ENCODE results near the gene BPIFA2. TPM values are rescaled to one million over a fixed set of nuclear protein-coding genes. Genes with fewer than 3 reads are reported as not detected.

Gene BPIFA2
- total RNA-seq, 1 donor from 2014 or later: not detected

GRCh38 chr20:33165416-33166055 lies 2.4 kb upstream of the BPIFA2 start:
- Mint-ChIP-seq H3K4me1 (ENCODE audit: low read depth, unreplicated experiment) (no peaks in the 10 kb centered on the region), H3K4me3 (ENCODE audit: unreplicated experiment) (no peak overlapping the region), H3K27ac (ENCODE audit: unreplicated experiment) (no peak overlapping the region), H3K9me3 (ENCODE audit: unreplicated experiment) (peaks cover 4% of the 10 kb centered on the region), H3K27me3 (ENCODE audit: unreplicated experiment) (peaks cover 6% of the 10 kb centered on the region), H3K36me3 (ENCODE audit: unreplicated experiment) (no peaks in the 10 kb centered on the region)
- TF ChIP-seq CTCF (IDR thresholded peaks at IDR 0.05; ENCODE audit: partially characterized antibody, unreplicated experiment): no peak
- no peak for DNase-seq

- Mint-ChIP-seq H3K4me3 (ENCODE audit: unreplicated experiment) (no peak overlapping the region), H3K27ac (ENCODE audit: unreplicated experiment) (no peak overlapping the region), H3K27me3 (ENCODE audit: unreplicated experiment) (peaks cover 6% of the 10 kb centered on the region), H3K36me3 (ENCODE audit: unreplicated experiment) (peaks cover 5% of the 10 kb centered on the region), H3K9me3 (ENCODE audit: unreplicated experiment) (peaks cover 5% of the 10 kb centered on the region), H3K4me1 (ENCODE audit: low read depth, unreplicated experiment) (no peaks in the 10 kb centered on the region)
- TF ChIP-seq CTCF (IDR thresholded peaks at IDR 0.05; ENCODE audit: partially characterized antibody, unreplicated experiment): no peak
- DNase-seq: no peak
Observed at GRCh38 chr20:33166533-33167113, 1.3 kb upstream of the BPIFA2 start.

- Mint-ChIP-seq H3K27ac (ENCODE audit: unreplicated experiment) (no peak overlapping the region), H3K4me1 (ENCODE audit: low read depth, unreplicated experiment) (no peaks in the 10 kb centered on the region), H3K9me3 (ENCODE audit: unreplicated experiment) (peaks cover 4% of the 10 kb centered on the region), H3K36me3 (ENCODE audit: unreplicated experiment) (peaks cover 5% of the 10 kb centered on the region), H3K4me3 (ENCODE audit: unreplicated experiment) (no peak overlapping the region), H3K27me3 (ENCODE audit: unreplicated experiment) (peaks cover 6% of the 10 kb centered on the region)
- DNase-seq: no peak
- peak; percentile 91 for TF ChIP-seq CTCF (IDR thresholded peaks at IDR 0.05; ENCODE audit: partially characterized antibody, unreplicated experiment)
Observed at GRCh38 chr20:33169176-33169794, 1.3 kb downstream of the BPIFA2 start.

- H3K4me3 Mint-ChIP-seq (ENCODE audit: unreplicated experiment): no peak overlapping the region
- peaks cover 5% of the 10 kb centered on the region for H3K36me3 Mint-ChIP-seq (ENCODE audit: unreplicated experiment)
- peaks cover 4% of the 10 kb centered on the region for H3K9me3 Mint-ChIP-seq (ENCODE audit: unreplicated experiment)
- H3K27ac Mint-ChIP-seq (ENCODE audit: unreplicated experiment): no peak overlapping the region
- no peaks in the 10 kb centered on the region for H3K4me1 Mint-ChIP-seq (ENCODE audit: low read depth, unreplicated experiment)
- peaks cover 2% of the 10 kb centered on the region for H3K27me3 Mint-ChIP-seq (ENCODE audit: unreplicated experiment)
- DNase-seq: no peak
- TF ChIP-seq CTCF (IDR thresholded peaks at IDR 0.05; ENCODE audit: partially characterized antibody, unreplicated experiment): no peak
Observed at GRCh38 chr20:33172781-33173180, 4.8 kb downstream of the BPIFA2 start.

- no peak overlapping the region for H3K4me3 Mint-ChIP-seq (ENCODE audit: unreplicated experiment)
- peaks cover 5% of the 10 kb centered on the region for H3K36me3 Mint-ChIP-seq (ENCODE audit: unreplicated experiment)
- no peak for TF ChIP-seq CTCF (IDR thresholded peaks at IDR 0.05; ENCODE audit: partially characterized antibody, unreplicated experiment)
- no peaks in the 10 kb centered on the region for H3K4me1 Mint-ChIP-seq (ENCODE audit: low read depth, unreplicated experiment)
- DNase-seq: no peak
- H3K27ac Mint-ChIP-seq (ENCODE audit: unreplicated experiment): no peak overlapping the region
- peaks cover 3% of the 10 kb centered on the region for H3K27me3 Mint-ChIP-seq (ENCODE audit: unreplicated experiment)
- H3K9me3 Mint-ChIP-seq (ENCODE audit: unreplicated experiment): peaks cover 4% of the 10 kb centered on the region
Observed at GRCh38 chr20:33175123-33175522, 7.2 kb downstream of the BPIFA2 start.

Measured in glutamatergic neuron (in vitro differentiated cells).